Activated naive CD4-positive, alpha-beta T cell treated with anti-CD3 and anti-CD28 coated beads, Interleukin-2, amount 50 U/mL, for 72 hours (primary cell): ENCODE results near the gene KLKB1. TPM values are rescaled to one million over a fixed set of nuclear protein-coding genes. Genes with fewer than 3 reads are reported as not detected.

Experiments
- ATAC-seq, 2 donors: fragments of 150-1000 bp; cut with Tn5 transposase; 2 replicates each; pipeline ENCODE4 v1.10.0; 2021; ENCODE audit warnings: mild to moderate bottlenecking in 2 of 2, moderate library complexity in 2 of 2
- DNase-seq, 2 donors: peaks; one replicate each; pipeline ENCODE4 v3.0.0; 2021 to 2022; ENCODE audit warnings: low spot score in 2 of 2
- H3K27ac Mint-ChIP-seq, 2 donors: one replicate each; pipeline ENCODE4 v1.8.0; 2022; ENCODE audit warnings: mild to moderate bottlenecking in 2 of 2, mixed read lengths in 2 of 2
- H3K36me3 Mint-ChIP-seq, 2 donors: one replicate each; pipeline ENCODE4 v1.8.0; 2022; ENCODE audit warnings: mixed read lengths in 2 of 2
- H3K9me3 Mint-ChIP-seq, 2 donors: one replicate each; pipeline ENCODE4 v1.8.0; 2022; ENCODE audit warnings: mixed read lengths in 2 of 2
- total RNA-seq, 2 donors: library from RNA; stranded (reverse); gene quantifications; one replicate each; pipeline ENCODE4 v1.2.3, GENCODE V29; 2022

KLKB1 gene
- total RNA-seq, 2 donors from 2014 or later: 0.45 TPM; not detected in 1

DNA sequence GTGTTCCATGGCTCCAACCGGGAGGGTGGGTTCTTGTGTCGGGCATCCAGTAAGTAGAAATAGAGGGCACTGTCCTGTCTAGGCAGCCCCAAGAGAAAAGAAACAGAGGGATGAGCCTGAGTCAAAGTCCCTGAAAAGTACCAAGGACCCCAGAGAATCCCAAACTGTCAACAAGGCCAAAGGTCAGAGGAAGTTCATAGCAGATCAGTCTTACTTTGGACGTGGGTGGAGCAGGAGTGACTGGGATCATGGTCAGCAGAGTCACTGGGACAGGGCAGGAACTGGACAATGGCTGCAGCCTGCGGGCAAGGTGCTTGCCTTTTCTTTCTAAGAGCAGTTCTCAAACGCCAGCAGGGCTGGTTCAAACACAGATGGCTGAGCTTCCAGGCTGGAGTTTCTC lies 56.0 kb downstream of the KLKB1 start:
- Mint-ChIP-seq H3K27ac (no peak overlapping the region), H3K36me3 (no peaks in the 10 kb centered on the region), H3K9me3 (no peaks in the 10 kb centered on the region)
- ATAC-seq (no peak), DNase-seq (no peak)

DNA sequence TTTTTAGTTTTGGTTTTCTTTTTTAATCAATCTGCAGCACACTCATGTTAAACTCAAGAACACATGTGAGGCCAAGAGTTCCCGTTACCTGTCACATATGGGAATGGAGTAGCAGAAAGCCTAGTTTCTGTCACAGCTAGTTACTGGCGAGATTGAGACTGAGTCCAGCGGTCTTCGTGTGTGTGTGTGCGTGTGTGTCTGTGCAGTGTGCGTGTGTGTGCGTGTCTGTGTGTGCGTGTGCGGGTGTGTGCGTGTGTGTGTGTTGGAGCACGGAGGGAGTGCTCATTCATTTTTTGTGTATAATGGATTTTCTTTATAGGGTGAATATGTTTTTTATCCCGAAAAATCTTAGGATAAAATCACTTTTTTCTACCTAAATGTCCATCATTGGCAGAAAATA lies 57.8 kb downstream of the KLKB1 start:
- Mint-ChIP-seq H3K36me3 (no peaks in the 10 kb centered on the region), H3K9me3 (no peaks in the 10 kb centered on the region), H3K27ac (no peak overlapping the region)
- DNase-seq (no peak), ATAC-seq (no peak)

DNA sequence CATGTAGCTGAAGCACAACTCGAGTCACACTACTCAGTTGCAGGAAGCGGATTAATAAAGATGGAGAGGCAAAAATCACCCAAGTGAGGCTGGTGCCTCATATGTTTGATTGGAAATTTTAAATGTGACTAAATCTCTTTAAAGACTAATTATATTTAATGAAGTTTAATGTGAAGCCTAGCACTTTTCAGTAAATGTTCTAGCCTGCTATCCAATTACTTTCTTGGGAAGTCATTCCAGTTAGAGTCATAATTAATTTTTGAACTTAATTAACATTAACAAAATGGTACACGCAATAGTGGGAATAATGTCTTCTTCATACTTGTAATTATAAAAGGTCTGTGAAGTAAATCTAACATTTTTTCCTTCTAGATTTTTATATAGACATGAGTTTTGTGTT lies 59.3 kb downstream of the KLKB1 start:
- Mint-ChIP-seq H3K36me3 (no peaks in the 10 kb centered on the region), H3K9me3 (no peaks in the 10 kb centered on the region), H3K27ac (no peak overlapping the region)
- no peak for DNase-seq
- ATAC-seq: no peak

DNA sequence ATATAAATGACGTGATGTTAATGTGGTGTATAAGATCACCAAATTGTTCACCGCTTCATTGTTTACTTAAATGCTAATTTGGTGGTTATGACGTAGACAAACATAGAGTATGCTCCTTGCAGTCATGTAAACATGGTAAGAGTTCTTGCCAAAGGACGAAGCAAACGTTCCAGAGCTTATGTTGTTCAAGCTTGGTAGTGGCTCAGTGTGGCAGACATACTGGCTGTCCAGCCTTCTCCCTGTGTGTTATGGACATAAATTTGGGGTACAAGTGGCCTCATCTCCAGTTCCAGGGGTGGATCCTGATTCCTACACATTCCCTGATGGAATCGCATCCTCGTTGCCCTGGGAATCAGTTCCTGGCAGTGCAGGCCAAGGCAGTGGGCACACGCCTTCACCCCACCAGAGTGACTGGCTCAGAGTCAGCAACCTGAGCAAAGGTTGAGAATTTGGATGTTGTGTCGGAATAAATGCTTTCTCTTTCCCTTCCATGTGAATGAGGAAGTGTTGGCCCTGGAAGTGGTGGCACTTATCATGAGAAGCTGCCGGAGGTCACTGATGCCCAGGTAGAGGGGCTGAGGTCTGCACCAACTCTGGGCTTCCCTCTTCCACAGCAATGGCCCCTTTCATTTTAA lies 64.1 kb downstream of the KLKB1 start:
- DNase-seq: no peak
- no peak for ATAC-seq
- Mint-ChIP-seq H3K27ac (no peak overlapping the region), H3K36me3 (no peaks in the 10 kb centered on the region), H3K9me3 (no peaks in the 10 kb centered on the region)

DNA sequence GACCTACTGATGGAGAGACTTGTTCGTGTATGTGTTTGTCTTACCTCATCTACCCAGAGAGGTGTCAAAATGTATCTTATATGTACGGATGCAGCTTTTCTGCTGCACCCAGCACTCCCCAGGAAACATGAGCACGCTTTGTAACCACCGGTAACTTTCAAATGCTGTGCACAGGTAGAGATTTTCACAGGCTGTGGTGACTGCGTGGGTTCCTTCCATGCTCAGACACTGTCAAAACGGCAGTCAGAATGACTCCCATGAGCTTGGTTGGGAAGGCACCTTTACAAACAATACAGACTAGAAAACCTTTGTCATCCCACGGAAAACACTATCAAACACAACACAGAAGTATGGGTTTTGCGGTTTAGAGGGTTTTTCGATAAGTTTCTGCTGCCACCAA lies 66.9 kb downstream of the KLKB1 start:
- Mint-ChIP-seq H3K9me3 (no peaks in the 10 kb centered on the region), H3K36me3 (peaks cover 0 to 6% of the 10 kb centered on the region in 2 donors), H3K27ac (no peak overlapping the region)
- no peak for DNase-seq
- peak in 1 of 2 donors; percentile 65 for ATAC-seq

DNA sequence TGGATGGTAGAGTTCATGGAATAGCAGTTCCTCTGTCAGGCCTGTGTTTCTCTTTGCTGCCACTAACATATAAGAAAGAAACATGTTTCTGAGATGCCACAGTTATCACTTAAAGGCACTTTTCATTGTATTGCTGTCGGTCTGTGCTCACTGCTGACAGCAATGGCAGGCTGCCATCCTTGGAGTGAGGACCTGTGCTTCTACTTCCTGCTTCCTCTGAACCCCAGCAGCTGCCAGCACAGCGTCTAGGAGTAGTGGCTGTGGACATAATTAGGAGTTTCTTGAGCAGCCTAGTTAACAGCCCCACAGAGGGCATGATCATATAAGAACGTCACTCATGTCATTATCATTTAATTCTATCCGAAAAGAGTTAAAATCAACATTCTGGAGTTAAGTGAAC lies 69.2 kb downstream of the KLKB1 start:
- no peak for ATAC-seq
- H3K9me3 Mint-ChIP-seq: no peaks in the 10 kb centered on the region
- no peak for DNase-seq
- H3K27ac Mint-ChIP-seq: no peak overlapping the region
- H3K36me3 Mint-ChIP-seq: peaks cover 0 to 6% of the 10 kb centered on the region in 2 donors

DNA sequence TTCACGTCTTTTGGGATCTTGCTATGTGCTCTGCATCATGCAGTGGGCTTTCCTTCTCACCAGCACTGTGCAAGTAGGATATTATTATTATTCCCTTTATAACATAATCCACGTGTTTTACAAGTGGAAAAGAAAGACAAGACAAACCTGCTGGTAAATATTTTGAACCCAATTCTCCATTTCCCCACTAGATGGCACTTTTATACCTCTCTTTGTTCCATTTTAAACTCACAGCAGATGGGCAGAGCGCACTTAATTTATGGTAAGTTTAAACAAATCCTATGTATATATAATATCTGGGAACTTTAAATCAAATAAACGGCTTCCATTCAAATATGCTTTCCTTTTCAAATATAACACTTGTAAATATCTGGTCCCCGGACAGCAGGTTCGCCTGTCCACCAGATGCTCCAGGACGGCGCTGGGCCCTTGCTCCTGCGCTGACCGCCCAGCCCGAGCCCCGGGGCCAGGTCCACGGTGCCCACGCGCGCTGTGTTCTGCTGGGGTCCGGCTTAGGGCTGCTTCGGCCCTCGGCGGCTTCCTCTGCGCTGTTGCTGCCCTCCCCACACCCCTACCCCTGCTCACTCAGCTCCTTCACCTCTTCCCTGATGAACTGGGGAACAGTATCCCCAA lies 69.8 kb downstream of the KLKB1 start:
- Mint-ChIP-seq H3K36me3 (peaks cover 0 to 6% of the 10 kb centered on the region in 2 donors), H3K27ac (no peak overlapping the region)
- DNase-seq: no peak

DNA sequence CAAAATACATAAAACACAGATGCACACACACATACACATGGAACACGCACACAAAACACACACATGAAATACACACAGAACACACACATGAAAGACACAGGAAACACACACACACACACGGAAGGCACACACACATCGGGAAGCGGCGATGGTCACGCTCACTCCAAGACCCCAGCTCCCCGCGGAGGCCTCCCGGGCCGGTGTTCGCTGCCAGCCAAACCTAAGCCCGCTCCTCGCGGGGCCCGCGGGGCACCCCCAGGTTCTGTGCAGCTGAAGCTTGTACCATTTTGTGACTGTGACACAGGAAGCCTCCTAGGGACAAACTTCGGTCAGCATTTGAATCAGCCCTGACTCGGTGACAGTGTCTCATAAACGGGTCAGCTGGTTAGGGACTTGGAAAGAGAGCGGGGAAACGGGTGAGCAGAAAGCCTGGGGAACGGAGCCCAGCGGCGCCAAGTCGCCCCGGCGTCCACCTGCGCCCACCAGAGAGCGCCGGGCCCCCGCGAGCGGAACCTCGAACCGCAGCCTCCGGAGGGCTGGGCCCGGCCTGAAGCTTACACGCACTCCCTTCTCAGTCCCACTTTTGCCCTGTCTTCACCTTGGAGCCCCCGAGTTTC lies 70.8 kb downstream of the KLKB1 start:
- DNase-seq (no peak), ATAC-seq (peak in 1 of 2 donors; percentile 16)
- no peak overlapping the region for H3K27ac Mint-ChIP-seq
- H3K36me3 Mint-ChIP-seq: peaks cover 0 to 6% of the 10 kb centered on the region in 2 donors
- H3K9me3 Mint-ChIP-seq: no peaks in the 10 kb centered on the region

More for the DNA sequence above, 69.8 kb downstream of the KLKB1 start:
- no peak for ATAC-seq
- H3K9me3 Mint-ChIP-seq: no peaks in the 10 kb centered on the region

DNA sequence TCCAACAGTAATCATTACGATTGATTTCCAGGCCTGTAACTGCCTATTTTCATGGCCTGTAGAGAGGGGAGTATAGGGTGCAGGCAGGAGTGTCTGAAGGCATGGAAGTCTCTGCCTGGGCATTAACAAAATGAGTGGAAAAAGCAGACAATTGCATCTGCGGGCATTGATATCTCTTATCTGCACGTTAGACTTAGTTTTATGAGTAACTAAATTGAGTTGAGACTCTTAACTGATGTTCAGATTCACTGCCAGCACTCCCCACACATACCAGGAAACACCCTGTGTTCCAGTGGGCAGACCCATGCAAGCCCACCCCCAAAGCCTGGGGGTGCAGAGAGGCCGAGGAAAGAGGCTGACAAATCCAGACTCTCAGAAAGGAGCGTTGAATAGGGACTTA lies 72.0 kb downstream of the KLKB1 start:
- Mint-ChIP-seq H3K27ac (no peak overlapping the region), H3K36me3 (peaks cover 0 to 6% of the 10 kb centered on the region in 2 donors), H3K9me3 (no peaks in the 10 kb centered on the region)
- no peak for DNase-seq
- no peak for ATAC-seq

DNA sequence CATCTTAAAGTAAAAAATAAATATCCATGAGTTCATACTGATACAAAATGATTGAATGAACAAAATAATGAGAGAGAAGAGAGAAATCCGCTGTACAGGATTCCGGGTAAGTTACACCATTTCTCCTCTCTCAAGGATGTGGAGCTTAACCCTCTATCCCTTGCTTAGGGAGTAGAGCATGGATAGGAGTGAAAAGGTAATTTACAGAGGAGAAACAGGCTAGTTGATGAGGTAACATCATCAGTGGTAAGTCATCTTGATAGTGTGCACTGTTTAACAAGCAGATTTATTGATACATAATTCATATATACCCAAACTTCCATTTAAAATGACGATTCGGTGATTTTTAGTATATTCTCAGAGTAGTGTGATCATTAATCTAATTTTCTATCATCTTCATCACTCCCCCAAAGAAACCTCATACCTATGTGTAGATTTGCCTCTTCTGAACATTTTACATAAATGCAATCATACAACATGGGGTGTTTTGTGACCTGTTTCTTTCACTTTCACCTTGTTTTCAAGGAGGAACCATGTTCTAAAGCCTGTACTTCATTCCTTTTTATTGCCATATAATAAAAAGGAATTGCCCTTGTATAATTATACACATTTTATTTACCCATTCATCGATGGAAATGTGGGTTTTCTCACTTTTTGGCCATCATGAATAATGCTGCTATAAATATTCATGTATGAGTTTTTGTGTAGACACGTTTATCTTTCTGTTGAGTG lies 73.5 kb downstream of the KLKB1 start:
- H3K27ac Mint-ChIP-seq: no peak overlapping the region
- DNase-seq (no peak), ATAC-seq (no peak)
- peaks cover 0 to 6% of the 10 kb centered on the region in 2 donors for H3K36me3 Mint-ChIP-seq
- H3K9me3 Mint-ChIP-seq: no peaks in the 10 kb centered on the region

DNA sequence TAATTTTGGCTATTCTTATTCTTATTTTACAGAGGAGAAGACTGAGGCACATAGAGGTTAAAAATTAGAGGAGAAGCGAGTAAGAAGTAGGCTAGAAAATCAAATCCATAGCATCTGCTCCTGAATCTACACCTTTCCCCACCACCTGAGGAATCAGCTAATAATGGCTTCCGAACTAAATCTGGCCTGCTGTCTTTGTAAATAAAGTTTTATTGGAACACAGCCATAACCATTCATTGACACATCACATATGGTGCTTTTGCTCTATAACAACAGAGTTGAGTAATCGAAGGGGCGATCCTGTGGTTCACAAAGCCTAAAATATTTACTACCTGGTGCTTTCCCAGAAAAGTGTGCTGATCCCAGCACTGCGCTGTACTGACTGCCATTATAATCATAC lies 76.9 kb downstream of the KLKB1 start:
- ATAC-seq: no peak
- H3K36me3 Mint-ChIP-seq: no peaks in the 10 kb centered on the region
- no peaks in the 10 kb centered on the region for H3K9me3 Mint-ChIP-seq
- H3K27ac Mint-ChIP-seq: no peak overlapping the region
- DNase-seq: no peak

DNA sequence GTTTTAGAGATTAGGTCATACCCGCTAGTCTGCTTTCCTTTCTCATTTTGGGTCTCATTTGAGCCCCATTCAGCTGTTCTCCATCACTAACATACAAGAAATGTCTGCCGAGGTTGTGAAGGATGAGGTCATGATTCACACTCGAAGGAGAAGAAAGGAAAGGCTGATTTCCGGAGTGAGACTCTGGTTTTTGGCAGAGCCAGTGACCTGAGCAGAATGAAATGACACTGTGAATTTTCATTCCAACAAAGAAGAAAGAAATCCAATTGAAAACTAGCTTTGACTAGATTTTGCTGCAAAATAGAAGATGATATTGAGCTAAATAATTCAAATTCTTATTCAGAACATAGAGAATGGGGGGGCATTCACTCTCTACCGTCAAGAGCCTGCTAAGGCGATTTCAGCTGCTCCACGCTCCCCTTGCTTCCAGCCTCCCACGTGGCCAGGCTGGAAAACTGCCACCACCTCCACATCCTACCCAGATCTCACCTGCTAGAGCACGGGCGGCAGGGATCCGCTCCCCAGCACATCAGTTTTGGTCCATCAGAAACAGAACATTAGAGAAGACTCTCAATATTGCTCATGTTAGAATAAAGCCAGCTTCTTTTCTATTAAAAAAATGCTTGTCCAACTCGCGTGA lies 77.7 kb downstream of the KLKB1 start:
- H3K36me3 Mint-ChIP-seq: no peaks in the 10 kb centered on the region
- ATAC-seq (no peak), DNase-seq (no peak)
- H3K27ac Mint-ChIP-seq: no peak overlapping the region
- H3K9me3 Mint-ChIP-seq: no peaks in the 10 kb centered on the region

DNA sequence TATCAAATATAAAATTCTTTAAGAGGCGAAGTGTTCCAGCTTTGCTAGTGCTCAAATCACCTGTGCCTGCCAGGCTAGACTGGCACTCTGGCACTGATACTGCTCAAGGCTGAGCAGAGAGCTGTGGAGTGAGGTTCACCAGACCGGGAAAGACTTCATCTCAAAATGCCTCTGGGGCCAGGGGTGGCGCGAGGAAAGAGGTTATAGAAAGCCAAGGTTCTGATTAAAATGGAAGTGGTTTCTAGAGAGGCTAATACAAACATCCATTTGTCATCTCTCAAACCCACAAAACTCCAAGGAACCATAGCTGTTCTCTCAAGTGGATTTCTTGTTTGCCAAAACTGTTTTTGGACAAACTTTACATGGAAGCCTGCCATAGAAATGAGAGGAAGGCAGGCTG lies 80.2 kb downstream of the KLKB1 start:
- ATAC-seq (no peak), DNase-seq (no peak)
- H3K9me3 Mint-ChIP-seq: no peaks in the 10 kb centered on the region
- no peaks in the 10 kb centered on the region for H3K36me3 Mint-ChIP-seq
- H3K27ac Mint-ChIP-seq: no peak overlapping the region

DNA sequence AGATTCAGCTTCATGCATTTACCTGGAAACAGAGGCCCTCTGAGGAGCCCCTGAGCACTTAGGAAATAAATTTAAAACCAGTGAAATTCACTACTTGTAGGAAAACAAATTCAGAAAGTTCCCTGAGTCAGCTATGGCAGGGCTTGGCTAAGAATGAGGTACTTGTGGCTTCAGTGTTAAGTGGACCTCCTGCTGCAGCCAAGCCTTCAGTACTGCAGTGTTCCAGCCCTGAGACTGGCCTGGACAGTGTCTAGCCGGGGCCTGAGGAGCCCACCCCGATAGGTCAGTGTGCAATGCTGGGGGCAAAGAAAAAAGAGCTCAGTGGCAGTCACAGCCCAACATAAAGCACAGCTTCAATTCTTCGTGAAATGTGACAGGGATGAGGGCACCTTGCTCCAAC lies 80.6 kb downstream of the KLKB1 start:
- H3K9me3 Mint-ChIP-seq: no peaks in the 10 kb centered on the region
- DNase-seq (no peak), ATAC-seq (no peak)
- H3K27ac Mint-ChIP-seq: no peak overlapping the region
- no peaks in the 10 kb centered on the region for H3K36me3 Mint-ChIP-seq
